ENCODE results near the gene SMO.
"Not testable (repeated sequence)": the region's sequence is repeated elsewhere in the genome, so short reads cannot be mapped to it uniquely, and the experiment has no call there.

SMO gene

DNA sequence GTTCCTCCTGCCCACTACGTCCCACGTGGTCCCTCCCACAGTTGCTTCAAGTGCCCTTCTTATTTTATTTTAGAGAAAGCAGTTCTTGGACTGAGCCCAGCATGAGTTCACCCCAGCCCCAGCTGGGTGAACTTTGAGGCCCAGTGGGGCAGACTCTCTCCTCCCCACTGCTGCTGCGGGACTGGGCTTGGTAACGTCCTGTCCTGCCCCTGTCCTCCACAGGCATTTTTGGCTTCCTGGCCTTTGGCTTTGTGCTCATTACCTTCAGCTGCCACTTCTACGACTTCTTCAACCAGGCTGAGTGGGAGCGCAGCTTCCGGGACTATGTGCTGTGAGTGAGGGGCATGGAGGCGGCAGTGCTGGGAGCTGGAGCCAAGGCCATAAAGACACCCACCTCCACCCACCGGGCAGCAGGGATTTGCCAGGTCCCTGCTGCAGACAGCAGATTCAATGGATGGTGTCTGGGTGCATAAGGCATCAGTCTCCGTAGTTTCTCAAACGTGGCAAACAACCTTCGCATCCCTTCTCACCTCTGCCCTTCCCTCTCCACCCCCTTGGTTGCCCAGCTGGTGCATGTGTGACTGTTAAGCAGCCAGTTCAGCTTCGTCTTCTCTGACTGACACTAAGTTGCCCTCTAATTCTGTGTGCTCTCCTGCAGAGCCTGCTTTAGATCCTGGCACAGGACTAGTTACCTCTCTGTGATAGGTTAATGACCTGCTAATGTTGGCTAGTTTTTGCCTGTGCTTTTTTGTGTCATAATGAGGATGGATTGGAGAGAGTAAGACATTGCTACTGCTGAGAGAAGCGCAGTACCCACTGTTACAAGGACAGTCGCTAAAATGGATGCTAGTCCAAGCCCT is 20.9 kb downstream of the SMO start:
- no peak for DNase-seq

DNA sequence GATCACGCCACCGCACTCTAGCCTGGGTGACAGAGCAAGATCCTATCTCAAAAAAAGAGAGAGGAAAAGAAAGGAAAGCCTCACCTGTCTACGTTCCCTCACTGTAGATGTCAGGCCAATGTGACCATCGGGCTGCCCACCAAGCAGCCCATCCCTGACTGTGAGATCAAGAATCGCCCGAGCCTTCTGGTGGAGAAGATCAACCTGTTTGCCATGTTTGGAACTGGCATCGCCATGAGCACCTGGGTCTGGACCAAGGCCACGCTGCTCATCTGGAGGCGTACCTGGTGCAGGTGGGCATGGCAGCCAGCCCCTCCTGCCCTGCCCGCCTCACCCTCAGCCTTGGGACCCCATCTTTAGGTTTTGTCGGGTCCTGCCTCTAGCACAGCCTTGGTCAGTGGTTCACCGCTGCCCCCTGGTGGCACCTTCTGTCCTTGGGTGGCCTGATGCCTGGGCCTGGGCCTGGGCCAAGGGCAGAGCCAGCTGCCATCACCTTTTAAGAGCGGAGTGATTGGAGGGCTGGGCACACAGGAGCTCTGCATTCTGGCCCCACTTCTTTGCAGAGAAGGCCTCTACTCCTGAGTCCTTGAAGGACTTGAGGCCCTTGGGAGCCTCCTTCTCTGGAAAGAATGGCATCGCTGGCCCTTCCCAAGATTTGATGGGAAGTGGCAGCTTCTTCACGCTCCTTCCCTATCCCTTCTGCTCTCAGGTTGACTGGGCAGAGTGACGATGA is 22.0 kb downstream of the SMO start:
- DNase-seq, result no peak

DNA sequence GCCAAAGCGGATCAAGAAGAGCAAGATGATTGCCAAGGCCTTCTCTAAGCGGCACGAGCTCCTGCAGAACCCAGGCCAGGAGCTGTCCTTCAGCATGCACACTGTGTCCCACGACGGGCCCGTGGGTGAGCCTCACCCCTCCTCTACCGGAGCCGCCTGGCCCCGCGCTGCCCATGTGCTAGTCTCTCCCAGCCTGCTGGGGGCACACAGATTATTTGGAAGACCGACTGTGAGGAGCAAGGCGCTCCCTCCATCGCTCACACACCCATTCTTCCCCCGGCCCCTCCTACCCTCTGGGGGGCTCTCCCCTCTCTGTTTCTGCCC is 22.5 kb downstream of the SMO start:
- no peak for DNase-seq

DNA sequence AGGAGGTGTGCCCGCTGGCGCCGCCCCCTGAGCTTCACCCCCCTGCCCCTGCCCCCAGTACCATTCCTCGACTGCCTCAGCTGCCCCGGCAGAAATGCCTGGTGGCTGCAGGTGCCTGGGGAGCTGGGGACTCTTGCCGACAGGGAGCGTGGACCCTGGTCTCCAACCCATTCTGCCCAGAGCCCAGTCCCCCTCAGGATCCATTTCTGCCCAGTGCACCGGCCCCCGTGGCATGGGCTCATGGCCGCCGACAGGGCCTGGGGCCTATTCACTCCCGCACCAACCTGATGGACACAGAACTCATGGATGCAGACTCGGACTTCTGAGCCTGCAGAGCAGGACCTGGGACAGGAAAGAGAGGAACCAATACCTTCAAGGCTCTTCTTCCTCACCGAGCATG is 23.7 kb downstream of the SMO start:
- no peak for DNase-seq

DNA sequence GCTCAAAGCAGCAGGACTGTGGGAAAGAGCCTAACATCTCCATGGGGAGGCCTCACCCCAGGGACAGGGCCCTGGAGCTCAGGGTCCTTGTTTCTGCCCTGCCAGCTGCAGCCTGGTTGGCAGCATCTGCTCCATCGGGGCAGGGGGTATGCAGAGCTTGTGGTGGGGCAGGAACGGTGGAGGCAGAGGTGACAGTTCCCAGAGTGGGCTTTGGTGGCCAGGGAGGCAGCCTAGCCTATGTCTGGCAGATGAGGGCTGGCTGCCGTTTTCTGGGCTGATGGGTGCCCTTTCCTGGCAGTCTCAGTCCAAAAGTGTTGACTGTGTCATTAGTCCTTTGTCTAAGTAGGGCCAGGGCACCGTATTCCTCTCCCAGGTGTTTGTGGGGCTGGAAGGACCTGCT is 24.2 kb downstream of the SMO start:
- DNase-seq, result no peak

DNA sequence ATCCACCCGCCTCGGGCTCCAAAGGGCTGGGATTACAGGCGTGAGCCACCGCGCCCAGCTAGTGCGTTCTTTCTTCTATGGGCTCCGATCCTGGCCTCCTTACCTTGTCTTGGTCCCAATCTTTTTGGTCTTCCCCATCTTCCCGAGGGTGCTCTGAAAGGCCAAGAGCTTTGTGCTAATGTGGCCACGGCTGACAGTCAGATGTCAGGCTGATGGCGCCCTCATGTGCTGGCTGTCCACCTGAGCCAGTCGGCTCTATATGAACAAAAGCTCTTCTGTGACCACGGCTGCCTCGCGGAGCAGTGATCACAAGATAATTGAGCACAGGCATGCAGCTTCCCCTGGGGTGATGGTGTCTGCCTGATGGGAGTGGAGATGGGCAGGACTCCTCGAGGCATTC is 25.4 kb downstream of the SMO start:
- DNase-seq, result no peak

DNA sequence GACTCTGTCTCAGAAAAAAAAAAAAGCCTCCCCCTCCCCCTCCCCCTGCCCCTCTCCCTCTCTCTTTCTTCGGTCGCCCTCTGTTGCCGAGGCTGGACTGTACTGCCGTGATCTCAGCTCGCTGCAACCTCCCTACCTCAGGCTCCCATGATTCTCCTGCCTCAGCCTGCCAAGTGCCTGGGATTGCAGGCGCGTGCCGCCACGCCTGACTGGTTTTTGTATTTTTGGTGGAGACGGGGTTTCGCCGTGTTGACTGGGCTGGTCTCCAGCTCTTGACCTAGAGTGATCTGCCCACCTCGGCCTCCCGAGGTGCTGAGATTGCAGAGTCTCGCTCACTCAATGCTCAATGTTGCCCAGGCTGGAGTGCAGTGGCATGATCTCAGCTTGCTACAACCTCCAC is 27.3 kb downstream of the SMO start:
- DNase-seq, result not testable (repeated sequence)

DNA sequence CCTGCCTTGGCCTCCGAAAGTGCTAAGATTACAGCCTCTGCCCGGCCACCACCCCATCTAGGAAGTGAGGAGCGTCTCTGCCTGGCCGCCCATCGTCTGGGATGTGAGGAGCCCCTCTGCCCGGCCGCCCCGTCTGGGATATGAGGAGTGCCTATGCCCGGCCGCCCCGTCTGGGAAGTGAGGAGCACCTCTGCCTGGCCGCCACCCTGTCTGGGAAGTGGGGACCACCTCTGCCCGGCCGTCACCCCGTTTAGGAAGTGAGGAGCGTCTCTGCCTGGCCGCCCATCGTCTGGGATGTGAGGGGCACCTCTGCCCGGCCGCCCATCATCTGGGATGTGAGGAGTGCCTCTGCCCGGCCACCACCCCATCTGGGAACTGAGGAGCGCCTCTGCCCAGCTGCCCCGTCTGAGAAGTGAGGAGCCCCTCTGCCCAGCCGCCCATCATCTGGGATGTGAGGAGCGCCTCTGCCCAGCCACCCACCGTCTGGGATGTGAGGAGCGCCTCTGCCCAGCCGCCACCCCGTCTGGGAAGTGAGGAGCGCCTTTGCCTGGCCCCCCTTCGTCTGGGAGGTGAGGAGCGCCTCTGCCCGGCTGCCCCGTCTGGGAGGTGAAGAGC is 27.8 kb downstream of the SMO start:
- DNase-seq, result not testable (repeated sequence)

DNA sequence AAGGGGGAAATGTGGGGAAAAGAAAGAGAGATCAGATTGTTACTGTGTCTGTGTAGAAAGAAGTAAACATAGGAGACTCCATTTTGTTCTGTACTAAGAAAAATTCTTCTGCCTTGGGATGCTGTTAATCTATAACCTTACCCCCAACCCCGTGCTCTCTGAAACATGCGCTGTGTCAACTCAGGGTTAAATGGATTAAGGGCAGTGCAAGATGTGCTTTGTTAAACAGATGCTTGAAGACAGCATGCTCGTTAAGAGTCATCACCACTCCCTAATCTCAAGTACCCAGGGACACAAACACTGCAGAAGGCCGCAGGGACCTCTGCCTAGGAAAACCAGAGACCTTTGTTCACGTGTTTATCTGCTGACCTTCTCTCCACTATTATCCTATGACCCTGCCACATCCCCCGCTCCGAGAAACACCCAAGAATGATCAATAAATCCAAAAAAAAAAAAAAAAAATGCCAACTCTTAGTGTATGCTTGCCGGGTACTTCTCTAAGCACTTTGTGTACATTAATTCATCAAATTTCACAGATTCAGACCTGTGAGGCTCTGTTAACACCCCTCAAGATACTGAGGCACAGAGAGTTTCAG is 28.5 kb downstream of the SMO start:
- DNase-seq, result not testable (repeated sequence)

DNA sequence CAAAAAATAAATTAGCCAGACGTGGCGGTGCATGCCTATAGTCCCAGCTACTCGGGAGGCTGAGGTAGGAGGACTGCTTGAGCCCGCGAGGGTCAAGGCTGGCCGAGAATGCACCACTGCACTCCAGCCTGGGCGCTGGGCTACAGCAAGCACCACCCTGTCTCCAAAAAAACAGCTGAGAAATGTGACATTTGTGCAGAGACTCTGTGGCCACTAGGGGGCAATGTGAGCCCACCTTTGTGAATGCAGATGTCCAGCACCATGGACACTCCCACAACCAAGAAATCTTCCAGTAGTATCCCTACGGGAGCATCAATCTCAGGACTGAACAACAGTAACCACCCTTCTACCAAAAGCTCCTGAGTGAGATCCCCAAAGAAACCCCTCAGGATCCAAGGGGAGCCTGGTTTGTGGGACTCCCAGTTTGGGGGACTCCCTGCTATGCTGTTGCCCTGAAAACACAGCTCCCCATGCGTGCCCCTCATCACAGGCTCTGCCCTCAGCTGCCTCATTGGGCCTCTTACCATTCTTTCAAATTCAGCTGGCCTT is 30.2 kb downstream of the SMO start:
- no peak for DNase-seq

DNA sequence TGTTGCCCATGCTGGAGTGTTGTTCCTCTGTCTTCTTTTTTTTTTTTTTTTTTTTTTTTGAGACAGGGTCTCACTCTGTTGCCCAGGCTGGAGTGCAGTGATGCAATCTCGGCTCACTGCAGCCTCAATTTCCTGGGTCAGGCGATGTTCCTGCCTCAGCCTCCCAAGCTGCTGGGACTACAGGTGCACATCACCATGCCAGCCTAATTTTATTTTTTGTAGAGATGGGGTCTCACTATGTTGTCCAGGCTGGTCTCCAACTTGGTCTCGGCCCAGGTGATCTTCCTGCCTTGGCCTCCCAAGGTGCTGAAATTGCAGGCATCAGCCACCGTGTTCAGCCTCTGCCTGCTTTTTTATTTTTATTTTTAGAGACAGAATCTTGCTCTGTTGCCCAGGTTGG is 30.7 kb downstream of the SMO start:
- DNase-seq, result not testable (repeated sequence)

DNA sequence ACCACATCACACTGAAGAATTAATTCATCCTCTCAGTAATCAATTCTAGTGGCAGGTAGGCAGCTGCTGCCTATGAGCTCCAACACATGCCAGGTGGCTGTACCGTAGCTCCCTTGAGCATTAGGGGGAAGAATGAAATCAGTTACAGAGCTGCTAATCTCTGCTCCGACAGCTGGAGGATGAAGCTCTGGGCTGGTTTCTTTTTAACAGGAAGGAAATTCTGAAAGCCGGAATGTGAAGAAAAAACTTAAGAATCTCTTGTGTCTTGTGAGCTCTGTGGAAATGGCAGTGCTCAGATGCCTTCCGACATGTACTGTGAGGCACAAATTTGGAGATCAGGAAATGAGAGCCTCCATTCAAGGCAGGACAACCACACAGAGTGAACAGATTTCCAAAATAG is 33.6 kb downstream of the SMO start:
- DNase-seq, result no peak

DNA sequence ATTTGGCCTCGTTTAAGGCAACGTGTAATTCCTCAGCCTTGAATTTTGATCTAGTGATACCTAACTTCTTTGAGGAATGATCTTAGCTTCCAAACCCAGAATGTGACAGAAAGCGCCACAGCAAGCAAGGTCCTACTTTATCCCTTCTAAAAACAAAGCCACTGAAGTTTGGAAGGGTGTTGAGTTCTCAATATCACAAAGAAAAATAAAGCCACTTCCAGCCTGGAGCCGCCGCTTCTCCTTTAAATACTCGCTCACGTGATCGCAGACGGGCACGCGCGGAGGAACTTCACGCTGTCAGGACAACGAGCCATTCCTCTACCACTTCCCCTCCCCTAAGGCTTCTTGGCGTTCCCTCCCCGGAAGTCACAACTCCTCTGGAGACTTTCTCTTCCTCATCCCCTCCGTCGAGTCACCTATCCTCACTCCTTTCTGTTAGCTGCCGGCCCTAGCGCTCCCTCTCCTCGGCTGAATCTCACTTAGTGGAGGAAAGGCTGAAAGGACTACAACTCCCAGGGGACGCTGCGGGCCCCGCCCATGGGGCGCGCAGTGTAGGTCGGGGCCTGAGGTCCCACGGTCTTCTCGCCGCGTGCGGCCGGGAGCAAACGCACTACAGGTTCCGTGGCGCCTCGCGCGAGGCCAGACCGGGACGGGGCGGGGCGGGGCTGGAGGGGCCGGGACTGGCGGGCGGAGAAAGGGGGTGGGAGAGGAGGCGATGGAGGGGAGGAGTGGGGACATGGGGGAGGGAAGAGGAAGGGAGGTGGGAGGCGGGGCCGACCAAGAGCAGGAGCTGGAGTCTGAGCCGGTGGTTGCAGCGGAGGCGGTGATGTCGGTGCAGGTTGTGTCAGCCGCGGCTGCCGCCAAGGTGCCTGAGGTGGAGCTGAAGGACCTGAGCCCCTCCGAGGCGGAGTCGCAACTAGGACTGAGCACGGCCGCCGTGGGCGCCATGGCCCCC is 36.1 kb downstream of the SMO start, which contains the start of gene AHCYL2:
Gene AHCYL2, plus strand, starts transcription at position 780 of the 955 bp plus-strand sequence.
- DNase-seq, result peak; percentile 87

DNA sequence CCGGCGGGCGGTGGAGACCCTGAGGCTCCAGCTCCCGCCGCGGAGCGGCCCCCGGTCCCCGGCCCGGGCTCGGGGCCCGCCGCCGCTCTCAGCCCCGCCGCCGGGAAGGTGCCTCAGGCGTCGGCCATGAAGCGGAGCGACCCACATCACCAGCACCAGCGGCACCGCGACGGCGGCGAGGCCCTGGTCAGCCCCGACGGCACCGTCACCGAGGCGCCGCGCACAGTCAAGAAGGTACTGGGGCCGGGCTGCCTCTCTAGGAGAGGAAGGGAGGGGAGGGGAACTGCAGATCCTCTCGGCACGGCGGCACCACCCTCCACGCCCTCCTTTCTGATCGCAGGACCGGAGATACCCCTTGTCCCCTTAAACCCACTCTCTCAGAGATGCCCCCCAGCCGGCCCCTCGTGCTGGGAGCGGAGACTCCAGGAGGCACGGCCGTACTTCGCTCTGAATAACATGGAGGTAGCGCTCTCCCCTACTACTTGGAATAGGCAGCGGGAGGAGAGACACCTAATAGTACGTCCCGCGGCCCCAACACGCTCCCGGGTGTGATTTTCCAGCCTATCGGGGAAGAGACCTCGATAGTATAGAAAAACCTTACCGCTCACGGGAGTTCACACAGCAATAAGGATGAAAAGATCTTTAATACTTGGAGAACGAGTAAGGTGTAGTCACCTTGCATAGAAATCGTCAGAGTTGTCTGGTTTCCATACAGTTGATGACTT is 36.9 kb downstream of the SMO start:
- DNase-seq, result no peak

DNA sequence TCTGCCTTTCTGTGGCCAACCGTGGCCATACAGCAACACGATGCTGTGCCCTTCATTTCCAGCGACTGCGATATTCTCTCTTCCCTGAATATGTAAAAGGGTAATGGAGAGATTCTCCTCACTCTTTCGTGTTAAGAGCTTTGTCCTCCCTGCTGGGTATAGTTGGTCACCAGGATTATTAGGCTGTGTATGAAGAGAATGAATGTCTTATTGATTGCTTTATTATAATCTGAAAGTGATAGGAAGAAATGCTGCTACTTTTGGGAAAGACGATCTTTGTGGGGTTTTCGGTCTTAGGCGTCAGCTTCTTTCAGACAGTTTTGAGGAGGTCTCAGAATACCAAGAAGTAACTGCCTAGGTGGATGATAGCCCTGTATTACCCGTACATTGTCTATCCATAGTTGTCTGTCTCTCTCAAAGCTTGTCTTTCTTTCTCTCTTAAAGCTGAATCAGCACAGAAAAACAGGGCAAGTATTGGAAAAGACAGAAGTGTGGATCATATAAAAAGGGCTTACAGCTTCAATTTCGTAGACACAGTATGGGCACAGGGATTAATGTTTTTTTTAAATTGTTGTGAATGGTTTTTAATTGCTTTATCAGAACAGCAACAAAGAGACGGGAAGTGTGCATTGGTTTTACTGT is 37.6 kb downstream of the SMO start:
- no peak for DNase-seq

DNA sequence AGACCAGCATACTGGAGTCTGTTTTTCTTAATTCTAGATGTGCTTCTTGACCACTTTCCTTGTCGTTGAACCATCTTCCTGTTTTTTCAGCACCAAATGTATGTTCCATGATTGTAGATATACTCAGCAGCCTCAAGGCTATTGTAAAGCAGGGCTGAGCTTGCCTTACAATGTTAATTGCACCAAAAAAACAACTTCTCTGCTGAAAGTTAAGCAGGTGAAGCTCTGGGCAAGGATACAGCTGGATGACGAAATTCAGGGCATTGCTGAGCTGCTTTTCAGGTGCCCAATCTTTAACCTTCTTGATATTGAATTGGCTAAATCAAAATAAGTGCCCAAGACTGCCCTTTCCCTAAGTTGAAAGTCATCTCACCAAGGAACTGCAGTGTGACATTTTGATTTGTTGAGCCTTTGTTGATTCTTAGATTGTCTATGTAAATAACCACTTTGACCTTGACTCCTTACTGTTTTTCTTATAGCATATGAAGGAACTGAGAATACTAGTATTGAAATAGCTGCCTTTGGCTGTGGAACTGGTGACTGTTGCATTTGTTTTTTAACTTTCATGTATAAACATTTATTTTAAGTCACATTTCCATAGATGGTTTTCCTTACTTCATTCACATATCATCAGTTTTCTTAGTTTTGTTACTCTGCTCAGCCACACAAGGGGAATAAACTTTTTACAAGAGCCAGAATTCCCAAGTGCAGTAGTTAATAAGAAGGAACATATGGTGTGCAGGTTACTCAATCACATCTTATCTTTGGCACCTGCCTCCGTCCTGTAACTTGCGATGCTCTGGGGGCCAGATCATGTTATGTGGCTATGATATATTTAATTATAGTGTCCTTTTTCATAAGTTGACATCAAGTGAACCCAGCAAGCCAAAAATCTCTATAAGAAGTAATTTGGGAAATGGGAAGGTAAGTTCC is 39.5 kb downstream of the SMO start:
- DNase-seq, result no peak

DNA sequence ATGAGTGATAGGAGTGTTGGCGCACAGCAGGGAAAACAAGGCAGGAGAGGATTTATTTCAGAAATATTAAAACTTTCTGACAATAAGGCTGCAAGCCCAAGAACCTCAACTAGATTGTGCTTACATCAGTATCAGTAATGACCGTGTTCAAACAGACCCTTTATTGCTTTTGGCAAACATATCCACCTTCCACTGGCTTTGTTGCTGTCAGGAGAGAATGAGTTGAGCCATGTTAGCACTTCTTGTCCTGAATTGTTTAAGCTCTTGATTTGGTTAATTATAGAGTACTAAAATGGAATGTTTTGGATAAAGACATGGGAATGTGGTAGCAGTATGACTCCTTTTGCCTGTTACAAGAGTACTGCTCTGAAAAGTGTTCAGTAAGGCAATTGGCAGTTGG is 40.2 kb downstream of the SMO start:
- DNase-seq, result no peak

DNA sequence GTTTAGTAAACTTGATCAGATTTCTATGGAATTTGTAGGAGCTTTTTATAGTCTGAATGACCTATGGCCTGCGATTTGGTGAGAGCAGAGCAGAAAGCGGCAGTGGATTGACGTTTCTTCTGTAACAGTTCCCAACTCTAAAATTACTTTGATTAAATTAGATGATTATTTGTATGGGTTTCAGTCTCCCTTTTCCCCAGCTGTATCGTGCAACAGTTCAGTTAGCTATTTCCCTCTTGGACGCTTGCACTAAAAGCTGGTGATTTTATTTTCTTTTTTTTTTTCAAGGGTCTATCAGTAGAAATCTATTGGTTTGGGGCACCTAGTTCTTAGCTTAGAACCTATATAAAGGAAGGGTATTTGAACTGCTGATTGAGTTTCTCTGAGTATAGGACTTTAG is 43.2 kb downstream of the SMO start:
- DNase-seq, result no peak

DNA sequence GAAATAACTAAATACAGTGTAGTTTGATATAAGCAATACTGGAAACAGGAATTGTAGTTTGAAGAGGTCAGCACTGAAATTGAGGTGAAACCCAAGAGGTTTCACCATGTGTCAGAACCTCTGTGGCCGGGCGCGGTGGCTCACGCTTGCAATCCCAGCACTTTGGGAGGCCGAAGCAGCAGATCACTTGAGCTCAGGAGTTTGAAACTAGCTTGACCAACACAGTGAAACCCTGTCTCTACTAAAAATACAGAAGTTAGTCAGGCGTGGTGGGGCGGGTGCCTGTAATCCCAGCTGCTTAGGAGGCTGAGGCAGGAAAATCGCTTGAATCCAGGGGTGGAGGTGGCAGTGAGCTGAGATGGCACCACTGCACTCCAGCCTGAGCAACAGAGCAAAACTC is 50.1 kb downstream of the SMO start:
- no peak for DNase-seq

All from cortex of kidney (tissue), 1 donor.